GM12865 (cell line): Measurements from ENCODE around the gene PDGFRA.

Experiments used
- DNase-seq: peaks from one replicate; pipeline ENCODE4 v3.0.0; 2010; ENCODE audit warnings: low read depth
- H3K4me3 ChIP-seq: 2 replicates; pipeline ENCODE4 v1.5.1; 2011; ENCODE audit warnings: mild to moderate bottlenecking, low read depth, low read length, control low read depth
- CTCF ChIP-seq: IDR thresholded peaks from 2 replicates; pipeline ENCODE4 v1.5.1; 2011; ENCODE audit warnings: low read length, control low read depth, low read depth, inconsistent platforms; ENCODE audit not compliant: insufficient read depth; ENCODE audit errors: missing control alignments

Gene PDGFRA

GRCh38 chr4:54271464-54271863, 42.4 kb downstream of the PDGFRA start:
- no peak for DNase-seq
- no peak overlapping the region for H3K4me3 ChIP-seq
- TF ChIP-seq CTCF, result no peak

- H3K4me3 ChIP-seq, result no peak overlapping the region
- DNase-seq, result no peak
- TF ChIP-seq CTCF, result no peak
Measured at GRCh38 chr4:54272051-54272450, 43.0 kb downstream of the PDGFRA start.

- no peak for DNase-seq
- H3K4me3 ChIP-seq, result no peak overlapping the region
- TF ChIP-seq CTCF, result no peak
Measured at GRCh38 chr4:54274264-54274663, 45.2 kb downstream of the PDGFRA start.

- peak; percentile 19 for DNase-seq
- no peak overlapping the region for H3K4me3 ChIP-seq
- no peak for TF ChIP-seq CTCF
Measured at GRCh38 chr4:54274795-54275665, 45.9 kb downstream of the PDGFRA start.

GRCh38 chr4:54276641-54277430, 47.7 kb downstream of the PDGFRA start:
- peak; percentile 28 for DNase-seq
- no peak for TF ChIP-seq CTCF
- peak overlapping the region; percentile 42 for H3K4me3 ChIP-seq

GRCh38 chr4:54277691-54278090, 48.6 kb downstream of the PDGFRA start:
- no peak overlapping the region for H3K4me3 ChIP-seq
- no peak for TF ChIP-seq CTCF
- peak; percentile 70 for DNase-seq
